ENCODE data around the gene SLC26A3. TPM values are rescaled to one million over a fixed set of nuclear protein-coding genes. Genes with fewer than 3 reads are reported as not detected.

SLC26A3 gene
- total RNA-seq, 1 experiment from 2014 or later, result not detected

GRCh38 chr7:107828540-107828939, 25.5 kb upstream of the SLC26A3 start:
- peaks cover 2 to 7% of the 10 kb centered on the region in 2 experiments; a peak in 3 of 5 replicates for H3K9me3 Mint-ChIP-seq
- H3K18ac ChIP-seq (ENCODE audit: insufficient read length, low read depth, low read length), result no peak overlapping the region
- H3K27me3 Mint-ChIP-seq (ENCODE audit: low read depth), result no peaks in the 10 kb centered on the region; the same call in none of the 2 replicates
- H3K4me1 ChIP-seq (ENCODE audit: insufficient read depth, low read length), result no peaks in the 10 kb centered on the region
- H3K56ac ChIP-seq (ENCODE audit: insufficient read length, low read depth, low read length), result no peak overlapping the region
- no peak overlapping the region for H3T11ph ChIP-seq (ENCODE audit: low read length)
- no peak overlapping the region for H2BK15ac ChIP-seq (ENCODE audit: low read depth, low read length)
- WGBS (ENCODE audit: extremely low coverage, insufficient read length, low lambda C conversion rate), result no CpG with 5 or more reads among the region's 4 CpGs
- H3K27ac Mint-ChIP-seq, result no peak overlapping the region
- no peak overlapping the region for H2AFZ ChIP-seq (ENCODE audit: low read length)
- H3K14ac ChIP-seq (ENCODE audit: insufficient read depth, low read length), result no peak overlapping the region
- no peak for DNase-seq
- no peak overlapping the region for H3K4ac ChIP-seq (ENCODE audit: low read depth, low read length)
- no peaks in the 10 kb centered on the region for H3K27me3 ChIP-seq (ENCODE audit: insufficient read depth, low read length)
- H3K9me3 ChIP-seq (ENCODE audit: control insufficient read depth, low read depth, low read length), result no peaks in the 10 kb centered on the region
- H3K4me2 ChIP-seq (ENCODE audit: insufficient read depth, insufficient read length, low read length), result no peak overlapping the region
- no peak overlapping the region for H2BK12ac ChIP-seq (ENCODE audit: insufficient read length, low read depth, low read length)
- H2AK5ac ChIP-seq (ENCODE audit: insufficient read length, low read length), result no peak overlapping the region
- H2BK120ac ChIP-seq (ENCODE audit: low read depth, low read length, poor library complexity, severe bottlenecking), result no peak overlapping the region
- H3K4me1 Mint-ChIP-seq, result no peaks in the 10 kb centered on the region
- TF ChIP-seq CTCF (conservative IDR thresholded peaks at IDR 0.05), result no peak
- H4K91ac ChIP-seq (ENCODE audit: insufficient read length, low read depth, low read length), result no peak overlapping the region
- no peak overlapping the region for H2BK20ac ChIP-seq (ENCODE audit: low read depth, low read length, poor library complexity, severe bottlenecking)
- no peak overlapping the region for H4K5ac ChIP-seq (ENCODE audit: insufficient read length, low read depth, low read length)
- H3K9ac ChIP-seq (ENCODE audit: extremely low read depth, insufficient read length, low read length), result no peak overlapping the region
- H3K4me3 Mint-ChIP-seq, result no peak overlapping the region
- no peak overlapping the region for H4K8ac ChIP-seq (replicated peaks; ENCODE audit: insufficient read length, low read depth, low read length)
- H3K23me2 ChIP-seq (ENCODE audit: insufficient read length, low read depth, low read length, poor library complexity, severe bottlenecking), result no peaks in the 10 kb centered on the region
- no peak overlapping the region for H2BK5ac ChIP-seq (ENCODE audit: insufficient read length, low read length)
- H3K79me1 ChIP-seq (ENCODE audit: insufficient read depth, low read depth, low read length, poor library complexity, severe bottlenecking), result no peaks in the 10 kb centered on the region
- no peak overlapping the region for H3K27ac ChIP-seq (ENCODE audit: insufficient read length, low read depth, low read length)
- H3K23ac ChIP-seq (ENCODE audit: insufficient read length, low read depth, low read length), result no peak overlapping the region
- no peaks in the 10 kb centered on the region for H3K36me3 Mint-ChIP-seq (ENCODE audit: insufficient read depth in 1 of 3, low read depth in 3 of 3)
- H4K20me1 ChIP-seq (ENCODE audit: control insufficient read depth, insufficient read depth, insufficient read length), result no peaks in the 10 kb centered on the region
- H3K79me2 ChIP-seq (ENCODE audit: insufficient read depth, low read length), result no peaks in the 10 kb centered on the region

All from H9 (cell line).